ENCODE results near the gene NRP2.

GRCh38 chr2:205785507-205786260, 103.4 kb downstream of the NRP2 start:
- TF ChIP-seq CTCF (IDR thresholded peaks at IDR 0.05) (no peak), POLR2A (IDR thresholded peaks at IDR 0.05) (no peak)

All from Peyer's patch (tissue), 4 donors.